ENCODE measurements around the gene ASAP2.

The ASAP2 gene

GRCh38 chr2:9205963-9206948 lies at the start of gene ASAP2:
ASAP2 (plus strand) TSS chr2:9206812; CDS start chr2:9207105, 293 bp downstream.
- Histone ChIP-seq H3K9me3 (ENCODE audit: control insufficient read depth in 2 of 2, low read length in 2 of 2) (no peaks in the 10 kb centered on the region), H3K27ac (ENCODE audit: low read length) (peak within 1 kb of the TSS; percentile 77), H3K9ac (ENCODE audit: low read length in 2 of 2) (peak within 1 kb of the TSS; percentile 71), H3K4me3 (ENCODE audit: low read length in 2 of 2) (peak within 1 kb of the TSS; percentile 81 to 90), H3K27me3 (ENCODE audit: control insufficient read depth in 1 of 2, insufficient read depth in 2 of 2, low read length in 2 of 2) (no peaks in the 10 kb centered on the region), H3K4me1 (ENCODE audit: control insufficient read depth, insufficient read depth, low read length) (peaks cover 7% of the 10 kb centered on the region), H3K36me3 (ENCODE audit: control insufficient read depth in 2 of 2, insufficient read depth in 2 of 2, low read length in 2 of 2) (no peaks in the 10 kb centered on the region)

GRCh38 chr2:9158786-9159779 lies 47.5 kb upstream of the ASAP2 start:
- Histone ChIP-seq H3K27ac (ENCODE audit: low read length) (no peak overlapping the region), H3K36me3 (ENCODE audit: control insufficient read depth in 2 of 2, insufficient read depth in 2 of 2, low read length in 2 of 2) (no peaks in the 10 kb centered on the region), H3K4me1 (ENCODE audit: control insufficient read depth, insufficient read depth, low read length) (peaks cover 8% of the 10 kb centered on the region), H3K9ac (ENCODE audit: low read length in 2 of 2) (no peak overlapping the region), H3K4me3 (ENCODE audit: low read length in 2 of 2) (no peak overlapping the region), H3K27me3 (ENCODE audit: control insufficient read depth in 1 of 2, insufficient read depth in 2 of 2, low read length in 2 of 2) (no peaks in the 10 kb centered on the region), H3K9me3 (ENCODE audit: control insufficient read depth in 2 of 2, low read length in 2 of 2) (no peaks in the 10 kb centered on the region)

- peaks cover 13% of the 10 kb centered on the region for H3K4me1 ChIP-seq (ENCODE audit: control insufficient read depth, insufficient read depth, low read length)
- no peak overlapping the region for H3K4me3 ChIP-seq (ENCODE audit: low read length in 2 of 2)
- H3K27ac ChIP-seq (ENCODE audit: low read length): no peak overlapping the region
- H3K36me3 ChIP-seq (ENCODE audit: control insufficient read depth in 2 of 2, insufficient read depth in 2 of 2, low read length in 2 of 2): no peaks in the 10 kb centered on the region
- H3K27me3 ChIP-seq (ENCODE audit: control insufficient read depth in 1 of 2, insufficient read depth in 2 of 2, low read length in 2 of 2): no peaks in the 10 kb centered on the region
- no peaks in the 10 kb centered on the region for H3K9me3 ChIP-seq (ENCODE audit: control insufficient read depth in 2 of 2, low read length in 2 of 2)
- no peak overlapping the region for H3K9ac ChIP-seq (ENCODE audit: low read length in 2 of 2)
These were observed 45.9 kb upstream of the ASAP2 start for GRCh38 chr2:9160732-9161131.

GRCh38 chr2:9162841-9163240 lies 43.8 kb upstream of the ASAP2 start:
- H3K4me1 ChIP-seq (ENCODE audit: control insufficient read depth, insufficient read depth, low read length): peaks cover 22% of the 10 kb centered on the region
- H3K9me3 ChIP-seq (ENCODE audit: control insufficient read depth in 2 of 2, low read length in 2 of 2): no peaks in the 10 kb centered on the region
- no peak overlapping the region for H3K27ac ChIP-seq (ENCODE audit: low read length)
- H3K9ac ChIP-seq (ENCODE audit: low read length in 2 of 2): no peak overlapping the region
- no peak overlapping the region for H3K4me3 ChIP-seq (ENCODE audit: low read length in 2 of 2)
- no peaks in the 10 kb centered on the region for H3K36me3 ChIP-seq (ENCODE audit: control insufficient read depth in 2 of 2, insufficient read depth in 2 of 2, low read length in 2 of 2)
- no peaks in the 10 kb centered on the region for H3K27me3 ChIP-seq (ENCODE audit: control insufficient read depth in 1 of 2, insufficient read depth in 2 of 2, low read length in 2 of 2)

- Histone ChIP-seq H3K9ac (ENCODE audit: low read length in 2 of 2) (no peak overlapping the region), H3K9me3 (ENCODE audit: control insufficient read depth in 2 of 2, low read length in 2 of 2) (no peaks in the 10 kb centered on the region), H3K27ac (ENCODE audit: low read length) (no peak overlapping the region)
These were observed 43.1 kb upstream of the ASAP2 start for GRCh38 chr2:9163306-9164111.

GRCh38 chr2:9164112-9164608 lies 42.5 kb upstream of the ASAP2 start:
- no peaks in the 10 kb centered on the region for H3K9me3 ChIP-seq (ENCODE audit: control insufficient read depth in 2 of 2, low read length in 2 of 2)
- no peaks in the 10 kb centered on the region for H3K27me3 ChIP-seq (ENCODE audit: control insufficient read depth in 1 of 2, insufficient read depth in 2 of 2, low read length in 2 of 2)
- H3K4me1 ChIP-seq (ENCODE audit: control insufficient read depth, insufficient read depth, low read length): peaks cover 22% of the 10 kb centered on the region
- no peak overlapping the region for H3K27ac ChIP-seq (ENCODE audit: low read length)
- no peaks in the 10 kb centered on the region for H3K36me3 ChIP-seq (ENCODE audit: control insufficient read depth in 2 of 2, insufficient read depth in 2 of 2, low read length in 2 of 2)
- H3K4me3 ChIP-seq (ENCODE audit: low read length in 2 of 2): no peak overlapping the region
- H3K9ac ChIP-seq (ENCODE audit: low read length in 2 of 2): no peak overlapping the region

More at GRCh38 chr2:9163306-9164111, 43.1 kb upstream of the ASAP2 start:
- H3K4me1 ChIP-seq (ENCODE audit: control insufficient read depth, insufficient read depth, low read length): peaks cover 22% of the 10 kb centered on the region
- H3K27me3 ChIP-seq (ENCODE audit: control insufficient read depth in 1 of 2, insufficient read depth in 2 of 2, low read length in 2 of 2): no peaks in the 10 kb centered on the region
- no peak overlapping the region for H3K4me3 ChIP-seq (ENCODE audit: low read length in 2 of 2)
- no peaks in the 10 kb centered on the region for H3K36me3 ChIP-seq (ENCODE audit: control insufficient read depth in 2 of 2, insufficient read depth in 2 of 2, low read length in 2 of 2)

GRCh38 chr2:9165625-9166024 lies 41.0 kb upstream of the ASAP2 start:
- Histone ChIP-seq H3K4me1 (ENCODE audit: control insufficient read depth, insufficient read depth, low read length) (peaks cover 22% of the 10 kb centered on the region), H3K27me3 (ENCODE audit: control insufficient read depth in 1 of 2, insufficient read depth in 2 of 2, low read length in 2 of 2) (no peaks in the 10 kb centered on the region), H3K4me3 (ENCODE audit: low read length in 2 of 2) (no peak overlapping the region), H3K9ac (ENCODE audit: low read length in 2 of 2) (no peak overlapping the region), H3K27ac (ENCODE audit: low read length) (no peak overlapping the region), H3K9me3 (ENCODE audit: control insufficient read depth in 2 of 2, low read length in 2 of 2) (no peaks in the 10 kb centered on the region), H3K36me3 (ENCODE audit: control insufficient read depth in 2 of 2, insufficient read depth in 2 of 2, low read length in 2 of 2) (no peaks in the 10 kb centered on the region)

GRCh38 chr2:9166579-9167377 lies 39.8 kb upstream of the ASAP2 start:
- Histone ChIP-seq H3K9ac (ENCODE audit: low read length in 2 of 2) (no peak overlapping the region), H3K9me3 (ENCODE audit: control insufficient read depth in 2 of 2, low read length in 2 of 2) (no peaks in the 10 kb centered on the region), H3K27ac (ENCODE audit: low read length) (peak overlapping the region; percentile 18), H3K36me3 (ENCODE audit: control insufficient read depth in 2 of 2, insufficient read depth in 2 of 2, low read length in 2 of 2) (no peaks in the 10 kb centered on the region), H3K27me3 (ENCODE audit: control insufficient read depth in 1 of 2, insufficient read depth in 2 of 2, low read length in 2 of 2) (no peaks in the 10 kb centered on the region), H3K4me3 (ENCODE audit: low read length in 2 of 2) (no peak overlapping the region), H3K4me1 (ENCODE audit: control insufficient read depth, insufficient read depth, low read length) (peaks cover 22% of the 10 kb centered on the region)

GRCh38 chr2:9167718-9168657 lies 38.6 kb upstream of the ASAP2 start:
- H3K36me3 ChIP-seq (ENCODE audit: control insufficient read depth in 2 of 2, insufficient read depth in 2 of 2, low read length in 2 of 2): no peaks in the 10 kb centered on the region
- H3K9ac ChIP-seq (ENCODE audit: low read length in 2 of 2): no peak overlapping the region
- H3K9me3 ChIP-seq (ENCODE audit: control insufficient read depth in 2 of 2, low read length in 2 of 2): no peaks in the 10 kb centered on the region
- no peak overlapping the region for H3K27ac ChIP-seq (ENCODE audit: low read length)
- no peaks in the 10 kb centered on the region for H3K27me3 ChIP-seq (ENCODE audit: control insufficient read depth in 1 of 2, insufficient read depth in 2 of 2, low read length in 2 of 2)
- peaks cover 22% of the 10 kb centered on the region for H3K4me1 ChIP-seq (ENCODE audit: control insufficient read depth, insufficient read depth, low read length)
- no peak overlapping the region for H3K4me3 ChIP-seq (ENCODE audit: low read length in 2 of 2)

Measured in stomach smooth muscle (tissue), 2 donors.